ENCODE data around the gene ARHGAP6.

DNA sequence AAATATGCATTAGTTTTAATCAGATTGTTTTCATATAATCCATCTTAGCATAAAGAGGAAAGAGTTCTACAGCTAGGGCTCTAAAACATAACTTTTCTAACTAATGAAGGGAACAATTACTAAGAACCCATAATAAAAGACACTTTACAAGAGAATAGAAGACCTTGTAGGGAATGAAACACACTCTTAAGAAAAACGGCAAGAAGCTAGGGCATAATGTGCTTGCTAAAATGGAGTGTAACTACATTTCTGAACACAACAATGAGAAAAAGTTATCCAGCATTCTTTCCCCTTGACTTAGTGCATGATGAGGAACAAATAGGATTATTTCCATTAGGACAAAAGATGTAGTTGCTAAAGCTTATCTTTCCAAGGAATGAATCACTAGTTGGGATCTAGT lies 54.6 kb downstream of the ARHGAP6 start:
- TF ChIP-seq, protein P1, sequence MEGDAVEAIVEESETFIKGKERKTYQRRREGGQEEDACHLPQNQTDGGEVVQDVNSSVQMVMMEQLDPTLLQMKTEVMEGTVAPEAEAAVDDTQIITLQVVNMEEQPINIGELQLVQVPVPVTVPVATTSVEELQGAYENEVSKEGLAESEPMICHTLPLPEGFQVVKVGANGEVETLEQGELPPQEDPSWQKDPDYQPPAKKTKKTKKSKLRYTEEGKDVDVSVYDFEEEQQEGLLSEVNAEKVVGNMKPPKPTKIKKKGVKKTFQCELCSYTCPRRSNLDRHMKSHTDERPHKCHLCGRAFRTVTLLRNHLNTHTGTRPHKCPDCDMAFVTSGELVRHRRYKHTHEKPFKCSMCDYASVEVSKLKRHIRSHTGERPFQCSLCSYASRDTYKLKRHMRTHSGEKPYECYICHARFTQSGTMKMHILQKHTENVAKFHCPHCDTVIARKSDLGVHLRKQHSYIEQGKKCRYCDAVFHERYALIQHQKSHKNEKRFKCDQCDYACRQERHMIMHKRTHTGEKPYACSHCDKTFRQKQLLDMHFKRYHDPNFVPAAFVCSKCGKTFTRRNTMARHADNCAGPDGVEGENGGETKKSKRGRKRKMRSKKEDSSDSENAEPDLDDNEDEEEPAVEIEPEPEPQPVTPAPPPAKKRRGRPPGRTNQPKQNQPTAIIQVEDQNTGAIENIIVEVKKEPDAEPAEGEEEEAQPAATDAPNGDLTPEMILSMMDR (IDR thresholded peaks at IDR 0.05) = no peak
- TF ChIP-seq POLR2AphosphoS5 (IDR thresholded peaks at IDR 0.05) = no peak
- TF ChIP-seq POLR2A (IDR thresholded peaks at IDR 0.05) = no peak
- TF ChIP-seq EP300 (IDR thresholded peaks at IDR 0.05) = no peak

Measured in upper lobe of left lung (tissue), 4 donors.